Peyer's patch (tissue), 4 donors: Measurements from ENCODE around the gene PTH1R.

Source experiments
- CTCF ChIP-seq, 6 experiments: fragments of 450-650 bp in 4 of 6; fragments of 200-600 bp in 2 of 6; sonication (generic) in 1 of 6; IDR thresholded peaks; one replicate each; pipeline ENCODE4 v1.5.1; 2017 to 2019; ENCODE audit warnings: antibody characterized with exemption in 6 of 6, mild to moderate bottlenecking in 3 of 6, moderate library complexity in 1 of 6
- POLR2A ChIP-seq, 2 donors: fragments of 450-650 bp; IDR thresholded peaks; one replicate each; pipeline ENCODE4 v1.5.1; 2017; ENCODE audit warnings: antibody characterized with exemption in 2 of 2, mild to moderate bottlenecking in 2 of 2, moderate library complexity in 2 of 2

GRCh38 chr3:46936733-46937250 is 59.3 kb downstream of the PTH1R start:
- no peak for TF ChIP-seq CTCF (IDR thresholded peaks at IDR 0.05)
- no peak for TF ChIP-seq POLR2A (IDR thresholded peaks at IDR 0.05)
